Dendritic cell treated with granulocyte-macrophage colony-stimulating factor and Interleukin-4, amounts not matched to agents 40 ng/mL and 50 ng/mL, for 4 days (primary cell): ENCODE measurements around the gene PPIP5K2.
"Not testable (repeated sequence)": the region's sequence is repeated elsewhere in the genome, so short reads cannot be mapped to it uniquely, and the experiment has no call there.

ENCODE experiments used
- H3K27ac Mint-ChIP-seq: one replicate; pipeline ENCODE4 v1.8.0; 2022; ENCODE audit warnings: mild to moderate bottlenecking, mixed read lengths
- H3K27me3 Mint-ChIP-seq: one replicate; pipeline ENCODE4 v1.8.0; 2022; ENCODE audit warnings: mild to moderate bottlenecking, mixed read lengths
- H3K36me3 Mint-ChIP-seq: one replicate; pipeline ENCODE4 v1.8.0; 2022; ENCODE audit warnings: low read depth, mixed read lengths
- H3K4me1 Mint-ChIP-seq: one replicate; pipeline ENCODE4 v1.8.0; 2022; ENCODE audit warnings: low read depth, mixed read lengths
- H3K4me3 Mint-ChIP-seq: one replicate; pipeline ENCODE4 v1.8.0; 2022; ENCODE audit warnings: mild to moderate bottlenecking, moderate library complexity, mixed read lengths
- H3K9me3 Mint-ChIP-seq: one replicate; pipeline ENCODE4 v1.8.0; 2022; ENCODE audit warnings: mixed read lengths
- intact Hi-C: fragments of 100-400 bp; cut with micrococcal nuclease; formaldehyde crosslinking; loops from one replicate; pipeline ENCODE4 v1.15.0; 2022

PPIP5K2 gene

DNA sequence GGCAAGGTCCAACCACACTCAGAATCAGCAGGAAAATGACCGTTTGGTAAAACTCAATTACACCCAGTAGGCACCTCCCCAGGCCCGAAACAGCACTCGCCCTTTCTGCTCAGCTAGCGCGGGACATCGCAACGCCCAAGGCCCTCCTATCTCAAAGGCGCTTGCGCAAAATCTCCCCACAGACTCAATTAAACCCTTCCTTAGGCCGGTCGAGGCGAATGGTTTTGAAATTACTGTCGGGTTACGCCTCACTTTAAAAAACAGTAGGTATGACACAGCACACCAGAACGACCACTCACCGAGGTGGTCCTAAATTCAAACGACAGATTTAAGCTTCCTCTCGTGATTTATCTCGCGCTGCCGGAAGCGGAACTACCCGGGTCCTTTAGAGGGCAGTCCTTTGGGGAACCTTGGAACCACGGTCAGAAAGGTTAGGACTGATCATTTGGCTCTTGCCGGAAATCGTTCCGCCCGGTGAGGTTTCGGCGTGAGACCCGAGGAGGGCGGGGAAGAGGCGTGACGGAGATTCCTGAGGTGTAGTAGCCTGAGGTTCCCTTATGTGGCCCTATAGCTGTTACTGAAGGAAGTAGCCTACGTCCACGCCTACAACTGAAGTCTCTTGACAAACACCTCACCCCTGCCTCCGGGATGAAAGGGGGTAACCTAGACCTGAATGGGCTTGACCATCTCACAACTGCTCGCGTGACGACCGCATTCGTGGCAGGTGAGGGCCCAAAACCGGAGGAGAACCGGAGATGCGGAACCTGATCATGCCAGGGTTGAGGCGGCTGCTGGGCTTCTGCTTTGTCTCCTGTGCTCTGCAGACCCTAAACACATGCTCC is at the start of gene PPIP5K2, which contains the start of gene GIN1:
Gene PPIP5K2 (plus strand): TSS at position 537 of the 842 bp plus-strand sequence. CDS start 9,289 bp downstream, outside the sequence.
Gene GIN1 (minus strand): TSS at position 374 of the 842 bp plus-strand sequence. CDS start 11,431 bp downstream, outside the sequence.
- H3K4me3 Mint-ChIP-seq, result peak within 1 kb of the TSS; percentile 95
- peak within 1 kb of the TSS; percentile 100 for H3K27ac Mint-ChIP-seq
- no peaks in the 10 kb centered on the region for H3K27me3 Mint-ChIP-seq
- no peaks in the 10 kb centered on the region for H3K9me3 Mint-ChIP-seq
- intact Hi-C loops, result loop anchor here (1.0 to 10.0 kb wide), 3 partner anchors 138 to 825 kb away; partner anchors contain the start of genes MACIR and SLCO4C1
- peaks cover 41% of the 10 kb centered on the region for H3K36me3 Mint-ChIP-seq
- H3K4me1 Mint-ChIP-seq, result peaks cover 27% of the 10 kb centered on the region

DNA sequence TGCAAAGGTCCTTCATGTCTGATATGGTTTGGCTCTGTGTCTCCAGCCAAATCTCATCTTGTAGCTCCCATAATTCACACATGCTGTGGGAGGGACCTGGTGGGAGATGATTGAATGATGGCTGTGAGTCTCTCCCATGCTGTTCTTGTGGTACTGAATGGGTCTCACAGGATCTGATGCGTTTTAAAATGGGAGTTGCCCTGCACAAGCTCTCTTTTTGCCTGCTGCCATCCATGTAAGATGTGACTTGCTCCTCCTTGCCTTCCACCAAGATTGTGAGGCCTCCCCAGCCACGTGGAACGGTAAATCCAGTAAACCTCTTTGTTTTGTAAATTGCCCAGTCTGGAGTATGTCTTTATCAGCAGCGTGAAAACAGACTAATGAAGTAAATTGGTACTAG is 46.6 kb upstream of the PPIP5K2 start:
- intact Hi-C loops, H3K27me3 Mint-ChIP-seq, H3K36me3 Mint-ChIP-seq, H3K4me3 Mint-ChIP-seq, H3K4me1 Mint-ChIP-seq, H3K27ac Mint-ChIP-seq: not testable (repeated sequence)
- peaks cover 56% of the 10 kb centered on the region for H3K9me3 Mint-ChIP-seq

DNA sequence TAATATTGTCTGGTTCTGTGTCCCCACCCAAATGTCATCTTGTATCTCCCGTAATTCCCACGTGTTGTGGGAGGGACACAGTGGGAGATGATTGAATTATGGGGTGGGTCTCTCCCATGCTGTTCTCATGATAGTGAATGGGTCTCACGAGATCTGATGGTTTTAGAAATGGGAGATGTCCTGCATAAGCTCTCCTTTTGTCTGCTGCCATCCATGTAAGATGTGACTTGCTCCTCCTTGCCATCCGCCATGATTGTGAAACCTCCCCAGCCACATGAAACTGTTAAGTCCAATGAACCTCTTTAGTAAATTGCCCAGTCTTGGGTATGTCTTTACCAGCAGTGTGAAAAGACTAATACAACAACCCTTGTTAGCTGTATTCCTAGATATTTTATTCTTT is 44.7 kb upstream of the PPIP5K2 start:
- Mint-ChIP-seq H3K4me3 (no peak overlapping the region), H3K4me1 (no peaks in the 10 kb centered on the region), H3K9me3 (peaks cover 76% of the 10 kb centered on the region), H3K27me3 (no peaks in the 10 kb centered on the region), H3K27ac (no peak overlapping the region), H3K36me3 (no peaks in the 10 kb centered on the region)
- intact Hi-C loops, result no loop called here

DNA sequence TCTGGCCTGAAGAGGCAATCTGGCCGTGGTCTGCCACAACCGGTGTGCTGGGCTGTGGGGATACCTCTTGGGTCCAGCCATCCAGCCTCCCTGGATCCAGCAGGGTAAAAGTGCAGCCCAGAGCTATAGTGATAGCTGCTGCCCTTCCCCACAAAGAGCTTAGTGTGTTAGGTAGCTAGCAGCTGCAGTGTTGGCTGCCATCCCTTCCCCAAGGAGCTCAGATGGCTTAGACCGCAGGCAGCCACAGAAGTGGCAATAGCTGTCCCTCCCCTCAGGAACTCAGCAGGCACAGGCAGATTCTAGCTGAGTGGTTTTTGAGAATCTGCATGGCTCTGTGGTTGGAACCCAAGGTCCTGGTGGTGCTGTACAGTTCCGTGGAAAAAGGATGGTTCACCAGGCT is 40.3 kb upstream of the PPIP5K2 start:
- intact Hi-C loops, result no loop called here
- no peak overlapping the region for H3K4me3 Mint-ChIP-seq
- H3K27ac Mint-ChIP-seq, result no peak overlapping the region
- H3K27me3 Mint-ChIP-seq, result no peaks in the 10 kb centered on the region
- no peaks in the 10 kb centered on the region for H3K4me1 Mint-ChIP-seq
- H3K9me3 Mint-ChIP-seq, result peaks cover 99% of the 10 kb centered on the region
- peaks cover 17% of the 10 kb centered on the region for H3K36me3 Mint-ChIP-seq

DNA sequence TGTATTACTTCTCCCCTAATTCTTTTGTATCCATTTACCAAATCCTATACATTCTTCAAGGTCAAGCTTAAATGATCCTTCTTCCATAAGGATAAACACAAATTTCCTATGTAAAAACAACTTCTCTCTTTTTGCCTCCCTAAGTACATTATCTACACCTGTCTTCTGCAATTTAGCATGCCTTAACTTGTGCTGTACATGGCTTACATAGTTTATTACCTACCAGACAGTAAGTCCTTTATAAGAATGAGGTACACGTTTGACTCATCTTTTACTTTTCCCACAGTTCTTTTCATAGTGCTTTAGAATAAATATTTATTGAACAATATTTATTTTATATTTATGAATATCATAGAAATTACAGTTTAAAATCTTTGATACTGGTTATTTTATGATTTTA is 33.6 kb upstream of the PPIP5K2 start:
- intact Hi-C loops, result no loop called here
- H3K9me3 Mint-ChIP-seq, result peaks cover 39% of the 10 kb centered on the region
- H3K4me1 Mint-ChIP-seq, result no peaks in the 10 kb centered on the region
- no peaks in the 10 kb centered on the region for H3K27me3 Mint-ChIP-seq
- no peak overlapping the region for H3K27ac Mint-ChIP-seq
- H3K4me3 Mint-ChIP-seq, result no peak overlapping the region
- peaks cover 69% of the 10 kb centered on the region for H3K36me3 Mint-ChIP-seq

DNA sequence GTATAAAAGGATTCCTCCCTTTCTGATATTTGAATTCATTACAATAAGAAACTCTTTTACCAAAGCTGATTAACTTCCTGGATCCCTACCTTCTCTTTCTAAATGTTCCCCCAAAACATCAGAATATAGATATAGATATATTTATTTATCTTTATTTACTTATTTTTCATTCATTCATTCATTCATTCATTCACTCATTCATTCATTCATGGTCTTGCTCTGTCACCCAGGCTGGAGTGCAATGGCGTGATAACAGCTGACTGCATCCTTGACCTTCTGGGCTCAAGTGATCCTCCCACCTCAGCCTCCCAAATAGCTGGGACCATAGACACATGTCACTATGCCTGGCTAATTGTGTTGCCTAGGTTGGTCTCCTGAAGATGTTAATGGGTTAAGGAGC is 30.8 kb upstream of the PPIP5K2 start:
- Mint-ChIP-seq H3K27me3 (no peaks in the 10 kb centered on the region), H3K9me3 (peaks cover 12% of the 10 kb centered on the region), H3K36me3 (peaks cover 73% of the 10 kb centered on the region), H3K4me1 (no peaks in the 10 kb centered on the region), H3K4me3 (no peak overlapping the region), H3K27ac (no peak overlapping the region)
- intact Hi-C loops, result no loop called here

DNA sequence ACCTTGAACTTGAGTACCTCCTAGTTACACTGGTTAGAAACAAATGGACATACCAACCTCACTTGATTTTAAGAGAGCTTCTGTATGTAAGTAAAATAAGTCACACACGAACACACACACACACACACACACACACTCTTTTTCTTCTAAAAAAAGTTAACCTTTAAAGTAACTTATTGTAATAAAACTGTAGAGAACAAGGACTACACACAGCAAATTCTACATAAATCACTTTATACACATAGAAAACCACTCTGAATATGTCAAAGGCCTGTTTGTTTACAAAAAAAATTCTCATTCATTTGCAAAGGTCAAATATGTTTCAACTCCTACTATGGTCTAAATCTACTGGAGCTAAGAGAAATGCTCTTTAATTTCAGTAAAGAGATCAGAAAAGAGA is 29.3 kb upstream of the PPIP5K2 start:
- peaks cover 62% of the 10 kb centered on the region for H3K36me3 Mint-ChIP-seq
- H3K9me3 Mint-ChIP-seq, result peaks cover under 1% of the 10 kb centered on the region

DNA sequence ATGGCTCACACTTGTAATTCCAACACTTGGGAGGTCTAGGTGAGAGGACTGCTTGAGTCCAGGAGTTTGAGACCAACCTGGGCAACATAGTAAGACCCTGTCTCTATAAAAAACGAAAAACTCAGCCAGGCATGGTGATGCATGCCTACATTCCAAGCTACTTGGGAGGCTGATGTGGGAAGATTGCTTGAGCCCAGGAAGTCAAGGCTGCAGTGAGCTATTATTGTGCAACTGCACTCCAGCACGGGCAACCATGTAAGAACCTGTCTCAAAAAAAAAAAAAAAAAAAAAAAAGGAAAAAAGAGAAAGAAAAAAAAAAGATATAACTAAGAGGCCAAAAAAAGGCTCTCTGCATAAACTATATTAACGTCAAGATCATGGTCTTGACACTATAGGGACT is 27.4 kb upstream of the PPIP5K2 start:
- Mint-ChIP-seq H3K27ac (no peak overlapping the region), H3K4me3 (no peak overlapping the region), H3K9me3 (no peaks in the 10 kb centered on the region), H3K27me3 (no peaks in the 10 kb centered on the region), H3K4me1 (peaks cover 6% of the 10 kb centered on the region), H3K36me3 (peaks cover 58% of the 10 kb centered on the region)
- intact Hi-C loops, result no loop called here

More for the DNA sequence above, 29.3 kb upstream of the PPIP5K2 start:
- intact Hi-C loops, result no loop called here
- Mint-ChIP-seq H3K27me3 (no peaks in the 10 kb centered on the region), H3K27ac (no peak overlapping the region), H3K4me3 (no peak overlapping the region), H3K4me1 (no peaks in the 10 kb centered on the region)

DNA sequence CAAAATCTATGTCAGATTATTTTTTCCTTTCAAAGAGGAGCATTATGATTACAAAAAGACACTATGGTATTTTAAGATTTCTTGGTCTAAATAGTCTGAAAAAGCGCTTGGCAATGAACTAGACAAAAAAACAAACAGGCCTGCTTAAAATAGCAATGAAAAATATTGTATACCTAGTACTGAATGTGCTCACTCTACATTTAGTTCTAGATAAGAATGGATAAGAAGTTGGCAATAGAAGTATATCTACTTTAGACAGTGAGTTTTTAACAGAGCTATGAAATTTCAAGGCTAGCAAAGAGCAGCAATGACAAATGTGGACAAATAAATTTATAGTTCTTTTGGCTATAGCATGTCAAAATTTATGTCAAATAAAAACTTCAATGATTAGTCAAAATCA is 26.4 kb upstream of the PPIP5K2 start:
- intact Hi-C loops, result no loop called here

DNA sequence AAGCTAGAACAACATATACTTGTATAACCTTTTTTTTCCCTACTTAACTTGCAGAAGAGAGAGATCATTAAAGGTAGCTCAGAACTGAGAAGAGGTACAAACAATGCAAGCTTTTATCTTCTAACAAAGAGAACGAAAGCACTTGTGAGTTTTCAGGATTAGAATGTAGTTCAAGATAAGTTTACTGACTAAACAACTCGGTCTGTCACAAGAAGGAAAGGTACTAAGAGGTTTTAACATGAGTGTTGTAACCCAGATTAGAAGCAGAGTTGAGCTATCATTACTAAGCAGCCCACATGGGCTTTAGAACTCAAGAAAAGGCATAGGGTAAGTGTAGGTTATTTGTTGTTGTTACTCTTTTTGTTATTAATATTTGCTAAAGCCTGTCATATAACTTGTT is 25.4 kb upstream of the PPIP5K2 start:
- intact Hi-C loops, result no loop called here
- H3K4me3 Mint-ChIP-seq, result no peak overlapping the region
- H3K9me3 Mint-ChIP-seq, result no peaks in the 10 kb centered on the region
- H3K4me1 Mint-ChIP-seq, result peaks cover 6% of the 10 kb centered on the region
- no peak overlapping the region for H3K27ac Mint-ChIP-seq
- peaks cover 40% of the 10 kb centered on the region for H3K36me3 Mint-ChIP-seq
- no peaks in the 10 kb centered on the region for H3K27me3 Mint-ChIP-seq

More for the DNA sequence above, 26.4 kb upstream of the PPIP5K2 start:
- peaks cover 6% of the 10 kb centered on the region for H3K4me1 Mint-ChIP-seq
- H3K27ac Mint-ChIP-seq, result no peak overlapping the region
- H3K27me3 Mint-ChIP-seq, result no peaks in the 10 kb centered on the region
- H3K36me3 Mint-ChIP-seq, result peaks cover 48% of the 10 kb centered on the region
- H3K9me3 Mint-ChIP-seq, result no peaks in the 10 kb centered on the region
- H3K4me3 Mint-ChIP-seq, result no peak overlapping the region

DNA sequence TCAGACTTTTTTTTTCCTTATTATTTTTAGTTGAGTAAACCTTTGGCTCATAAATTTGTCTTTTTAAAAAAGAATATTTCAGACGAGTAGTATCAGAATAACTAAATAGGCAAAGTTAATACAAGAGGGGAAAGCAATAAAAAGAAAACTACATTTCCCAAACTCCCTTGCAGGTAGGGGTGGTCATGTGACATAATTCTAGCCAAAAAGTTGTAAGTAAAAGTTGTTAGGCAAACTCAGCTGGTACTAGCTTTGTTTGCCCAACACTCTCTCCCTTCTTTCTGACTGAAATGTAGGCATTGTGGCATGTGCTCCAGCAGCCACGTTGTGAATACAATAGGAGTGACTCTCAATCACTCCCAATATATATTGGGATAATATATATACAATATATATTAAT is 21.1 kb upstream of the PPIP5K2 start:
- H3K9me3 Mint-ChIP-seq, result no peaks in the 10 kb centered on the region
- H3K4me3 Mint-ChIP-seq, result no peak overlapping the region
- peaks cover 6% of the 10 kb centered on the region for H3K4me1 Mint-ChIP-seq
- H3K36me3 Mint-ChIP-seq, result peaks cover 32% of the 10 kb centered on the region
- H3K27me3 Mint-ChIP-seq, result no peaks in the 10 kb centered on the region
- intact Hi-C loops, result no loop called here
- no peak overlapping the region for H3K27ac Mint-ChIP-seq

DNA sequence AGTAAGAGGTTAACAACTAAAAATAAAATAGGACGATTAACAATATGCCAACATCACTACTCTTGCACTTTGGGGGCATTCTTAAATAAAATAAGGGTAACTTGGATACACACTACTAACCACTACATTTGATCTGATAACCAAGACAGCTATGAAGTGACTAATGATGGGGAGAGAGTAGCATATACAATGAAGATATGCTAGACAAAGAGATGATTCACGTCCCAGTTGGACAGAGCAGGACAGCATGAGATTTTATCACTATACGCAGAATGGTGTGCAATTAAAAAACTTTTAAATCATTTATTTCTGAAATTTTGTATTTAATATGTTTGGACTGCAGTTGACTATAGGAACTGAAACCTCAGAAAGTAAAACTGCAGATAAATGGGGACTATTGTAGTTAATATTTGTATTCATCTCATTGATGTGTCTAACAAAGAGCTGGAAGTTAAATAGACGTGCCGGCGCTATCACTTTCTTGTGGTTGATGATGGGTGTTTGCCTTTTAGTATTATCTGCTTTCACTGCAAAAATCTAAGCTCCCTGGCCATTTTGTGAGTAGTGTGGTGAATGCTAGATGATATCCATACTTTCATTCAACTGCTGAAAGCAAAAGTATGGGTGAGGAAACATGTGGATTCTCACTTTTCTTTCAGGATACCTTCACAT is 18.9 kb upstream of the PPIP5K2 start:
- H3K36me3 Mint-ChIP-seq, result peaks cover 30% of the 10 kb centered on the region
- intact Hi-C loops, result no loop called here
- H3K4me3 Mint-ChIP-seq, result no peak overlapping the region
- peaks cover 2% of the 10 kb centered on the region for H3K4me1 Mint-ChIP-seq
- no peaks in the 10 kb centered on the region for H3K9me3 Mint-ChIP-seq
- H3K27ac Mint-ChIP-seq, result no peak overlapping the region
- H3K27me3 Mint-ChIP-seq, result no peaks in the 10 kb centered on the region

DNA sequence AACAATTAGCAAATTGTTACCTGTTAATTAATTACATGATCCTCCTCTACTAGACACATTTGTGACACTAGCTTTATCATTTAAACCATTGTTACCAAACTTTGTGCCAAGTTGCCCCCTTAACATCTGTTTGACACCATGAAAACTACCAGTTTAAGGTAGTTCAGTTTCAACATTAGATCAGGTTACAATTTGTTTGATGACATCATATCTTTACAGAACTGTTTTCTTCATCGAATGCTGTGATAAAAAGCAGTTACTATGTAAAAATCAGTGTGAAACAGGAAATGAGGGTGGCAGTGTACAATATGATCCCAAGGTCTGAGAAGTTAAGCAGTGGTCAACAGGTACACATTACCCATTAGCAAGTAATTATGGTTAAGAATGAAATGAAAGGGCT is 17.9 kb upstream of the PPIP5K2 start:
- intact Hi-C loops, result no loop called here
- no peak overlapping the region for H3K27ac Mint-ChIP-seq
- no peaks in the 10 kb centered on the region for H3K9me3 Mint-ChIP-seq
- no peaks in the 10 kb centered on the region for H3K4me1 Mint-ChIP-seq
- H3K4me3 Mint-ChIP-seq, result no peak overlapping the region
- peaks cover 23% of the 10 kb centered on the region for H3K36me3 Mint-ChIP-seq
- no peaks in the 10 kb centered on the region for H3K27me3 Mint-ChIP-seq

DNA sequence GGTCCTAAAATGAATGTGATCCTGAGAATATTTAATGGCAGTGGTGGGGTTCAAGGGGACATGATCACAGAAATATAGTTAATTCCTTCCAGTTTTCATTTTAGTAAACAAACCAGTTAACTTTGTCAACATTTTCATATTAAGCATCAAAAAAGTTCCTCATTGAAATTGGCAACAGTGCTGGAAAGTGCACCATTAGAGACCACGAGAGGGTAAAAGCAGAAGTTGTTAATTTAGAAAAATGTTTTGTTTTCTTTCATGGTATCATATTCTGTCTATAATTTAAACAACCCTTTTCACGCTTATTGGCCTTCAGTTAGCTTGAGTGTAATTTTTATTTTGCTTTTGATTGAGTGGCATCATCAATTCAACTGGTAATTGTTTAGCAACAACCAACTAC is 12.0 kb upstream of the PPIP5K2 start:
- no peak overlapping the region for H3K27ac Mint-ChIP-seq
- intact Hi-C loops, result no loop called here
- peaks cover 12% of the 10 kb centered on the region for H3K36me3 Mint-ChIP-seq
- peaks cover 20% of the 10 kb centered on the region for H3K4me1 Mint-ChIP-seq
- H3K4me3 Mint-ChIP-seq, result no peak overlapping the region
- H3K9me3 Mint-ChIP-seq, result peaks cover 8% of the 10 kb centered on the region
- H3K27me3 Mint-ChIP-seq, result no peaks in the 10 kb centered on the region
